ENCODE measurements around the gene OVOL1. TPM values are rescaled to one million over a fixed set of nuclear protein-coding genes. Genes with fewer than 3 reads are reported as not detected.

OVOL1 gene
- total RNA-seq, 1 donor from 2014 or later = 7.7 TPM

GRCh38 chr11:65778431-65778900 is 8.4 kb upstream of the OVOL1 start:
- Mint-ChIP-seq H3K4me1 (ENCODE audit: unreplicated experiment) (no peaks in the 10 kb centered on the region), H3K27me3 (peaks cover 8% of the 10 kb centered on the region), H3K27ac (no peak overlapping the region), H3K36me3 (no peaks in the 10 kb centered on the region), H3K9me3 (no peaks in the 10 kb centered on the region), H3K4me3 (no peak overlapping the region)
- no peak for DNase-seq (ENCODE audit: extremely low spot score, unreplicated experiment)
- no peak for TF ChIP-seq CTCF (conservative IDR thresholded peaks at IDR 0.05)

- peak; percentile 68 for DNase-seq (ENCODE audit: extremely low spot score, unreplicated experiment)
- Mint-ChIP-seq H3K36me3 (no peaks in the 10 kb centered on the region), H3K4me1 (ENCODE audit: unreplicated experiment) (no peaks in the 10 kb centered on the region), H3K27me3 (peaks cover 11% of the 10 kb centered on the region), H3K4me3 (peak overlapping the region; percentile 87), H3K27ac (no peak overlapping the region), H3K9me3 (no peaks in the 10 kb centered on the region)
- TF ChIP-seq CTCF (conservative IDR thresholded peaks at IDR 0.05) = no peak
These were observed 7.8 kb upstream of the OVOL1 start for GRCh38 chr11:65778901-65779668.

- Mint-ChIP-seq H3K4me3 (peak overlapping the region; percentile 87), H3K27ac (peak overlapping the region; percentile 85), H3K36me3 (no peaks in the 10 kb centered on the region), H3K9me3 (no peaks in the 10 kb centered on the region), H3K4me1 (ENCODE audit: unreplicated experiment) (no peaks in the 10 kb centered on the region), H3K27me3 (peaks cover 16% of the 10 kb centered on the region)
- DNase-seq (ENCODE audit: extremely low spot score, unreplicated experiment) = no peak
- TF ChIP-seq CTCF (conservative IDR thresholded peaks at IDR 0.05) = no peak
These were observed 7.3 kb upstream of the OVOL1 start for GRCh38 chr11:65779669-65779918.

- Mint-ChIP-seq H3K36me3 (no peaks in the 10 kb centered on the region), H3K9me3 (no peaks in the 10 kb centered on the region), H3K27ac (peak overlapping the region; percentile 85), H3K4me1 (ENCODE audit: unreplicated experiment) (peaks cover 2% of the 10 kb centered on the region), H3K4me3 (peak overlapping the region; percentile 87), H3K27me3 (peaks cover 22% of the 10 kb centered on the region)
- TF ChIP-seq CTCF (conservative IDR thresholded peaks at IDR 0.05) = peak; percentile 93
- DNase-seq (ENCODE audit: extremely low spot score, unreplicated experiment) = peak; percentile 90
These were observed 6.7 kb upstream of the OVOL1 start for GRCh38 chr11:65779919-65780769.

- no peaks in the 10 kb centered on the region for H3K9me3 Mint-ChIP-seq
- TF ChIP-seq CTCF (conservative IDR thresholded peaks at IDR 0.05) = no peak
- H3K36me3 Mint-ChIP-seq = no peaks in the 10 kb centered on the region
- peak within 1 kb of the TSS; percentile 85 for H3K27ac Mint-ChIP-seq
- peaks cover 4% of the 10 kb centered on the region for H3K4me1 Mint-ChIP-seq (ENCODE audit: unreplicated experiment)
- H3K4me3 Mint-ChIP-seq = peak within 1 kb of the TSS; percentile 87
- H3K27me3 Mint-ChIP-seq = peaks cover 28% of the 10 kb centered on the region
- DNase-seq (ENCODE audit: extremely low spot score, unreplicated experiment) = no peak
These were observed 6.1 kb upstream of the OVOL1 start, which contains the start of gene AP5B1 for GRCh38 chr11:65780770-65781151. TSS of gene AP5B1 (minus strand) at chr11:65780976. CDS start at chr11:65780591, 385 bp downstream.

Measured in type B pancreatic cell (in vitro differentiated cells).